GM19455 (cell line): Measurements from ENCODE around the gene ZCCHC4.

Experiments
- ATAC-seq: cut with Tn5 transposase; IDR thresholded peaks from one replicate; pipeline ENCODE4 v1.9.1; 2021; ENCODE audit not compliant: unreplicated experiment

ZCCHC4 gene, protein sequence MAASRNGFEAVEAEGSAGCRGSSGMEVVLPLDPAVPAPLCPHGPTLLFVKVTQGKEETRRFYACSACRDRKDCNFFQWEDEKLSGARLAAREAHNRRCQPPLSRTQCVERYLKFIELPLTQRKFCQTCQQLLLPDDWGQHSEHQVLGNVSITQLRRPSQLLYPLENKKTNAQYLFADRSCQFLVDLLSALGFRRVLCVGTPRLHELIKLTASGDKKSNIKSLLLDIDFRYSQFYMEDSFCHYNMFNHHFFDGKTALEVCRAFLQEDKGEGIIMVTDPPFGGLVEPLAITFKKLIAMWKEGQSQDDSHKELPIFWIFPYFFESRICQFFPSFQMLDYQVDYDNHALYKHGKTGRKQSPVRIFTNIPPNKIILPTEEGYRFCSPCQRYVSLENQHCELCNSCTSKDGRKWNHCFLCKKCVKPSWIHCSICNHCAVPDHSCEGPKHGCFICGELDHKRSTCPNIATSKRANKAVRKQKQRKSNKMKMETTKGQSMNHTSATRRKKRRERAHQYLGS

DNA sequence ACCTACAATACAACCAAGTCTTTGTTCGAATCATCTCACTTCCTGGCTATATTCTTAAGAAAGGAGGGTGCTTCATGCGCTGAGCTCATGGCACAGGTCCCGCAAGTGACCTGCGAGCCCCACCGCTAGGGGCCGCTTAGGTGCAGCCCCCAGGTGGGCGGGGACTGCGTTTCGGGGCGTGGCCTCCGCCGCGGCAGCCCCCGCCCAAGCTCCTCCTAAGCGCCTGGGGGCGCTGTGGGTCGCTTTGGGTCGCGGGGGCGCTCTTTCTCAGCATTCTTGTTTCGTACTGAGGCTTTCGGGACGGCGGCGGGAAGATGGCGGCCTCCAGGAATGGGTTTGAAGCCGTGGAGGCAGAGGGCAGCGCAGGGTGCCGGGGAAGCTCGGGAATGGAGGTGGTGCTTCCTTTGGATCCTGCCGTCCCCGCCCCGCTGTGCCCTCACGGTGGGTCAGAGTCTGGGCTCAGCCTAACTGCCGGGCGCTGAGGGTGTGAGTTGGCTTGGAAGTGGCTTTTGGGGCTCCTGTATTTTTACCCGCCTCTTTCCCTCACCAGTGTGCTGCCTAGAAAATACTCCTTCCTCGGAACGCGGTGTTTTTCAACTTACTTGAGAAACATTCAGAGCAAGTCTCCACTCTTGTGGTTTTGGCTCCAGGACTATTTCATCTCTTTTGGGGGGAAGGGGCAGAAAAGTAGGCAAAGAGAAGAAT is at the start of gene ZCCHC4:
ZCCHC4 (plus strand) TSS at position 279 of the 705 bp plus-strand sequence; CDS start at position 315, 36 bp downstream.
- ATAC-seq, result peak; percentile 87

DNA sequence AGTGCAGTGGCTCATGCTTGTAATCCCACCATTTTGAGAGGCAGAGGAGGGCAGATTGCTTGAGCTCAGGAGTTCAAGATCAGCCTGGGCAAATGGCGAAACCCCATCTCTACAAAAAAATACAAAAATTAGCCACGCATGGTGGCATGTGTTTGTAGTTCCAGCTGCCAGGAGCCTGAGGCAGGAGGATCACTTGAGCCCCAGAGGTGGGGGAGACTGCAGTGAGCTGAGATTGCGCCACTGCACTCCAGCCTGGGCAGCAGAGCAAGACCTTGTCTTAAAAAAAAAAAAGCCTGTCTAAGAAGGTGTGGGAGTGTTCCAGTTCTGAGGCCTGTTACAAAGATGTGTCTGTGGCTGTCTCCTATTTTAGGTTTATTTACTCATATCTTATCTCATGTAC is 40.7 kb upstream of the ZCCHC4 start:
- no peak for ATAC-seq

DNA sequence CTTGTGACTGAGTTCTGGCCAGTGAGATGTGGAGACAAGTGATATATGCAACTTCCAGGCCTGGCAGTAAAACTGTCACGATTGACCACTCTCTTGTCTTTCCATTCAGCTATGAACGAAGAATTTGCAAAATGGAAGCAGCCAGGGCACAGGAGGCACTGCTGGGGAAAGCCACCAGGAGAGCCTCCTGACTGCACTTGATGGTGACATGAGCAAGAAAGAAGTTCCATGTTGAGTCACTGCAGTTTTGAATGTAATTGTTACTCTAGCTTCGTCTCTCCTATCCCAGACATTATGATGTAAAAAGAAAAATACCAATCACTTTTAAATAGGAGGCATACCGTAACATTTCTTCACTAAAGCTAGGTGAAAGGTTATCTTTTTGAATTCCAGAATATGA is 32.4 kb upstream of the ZCCHC4 start:
- ATAC-seq, result no peak

DNA sequence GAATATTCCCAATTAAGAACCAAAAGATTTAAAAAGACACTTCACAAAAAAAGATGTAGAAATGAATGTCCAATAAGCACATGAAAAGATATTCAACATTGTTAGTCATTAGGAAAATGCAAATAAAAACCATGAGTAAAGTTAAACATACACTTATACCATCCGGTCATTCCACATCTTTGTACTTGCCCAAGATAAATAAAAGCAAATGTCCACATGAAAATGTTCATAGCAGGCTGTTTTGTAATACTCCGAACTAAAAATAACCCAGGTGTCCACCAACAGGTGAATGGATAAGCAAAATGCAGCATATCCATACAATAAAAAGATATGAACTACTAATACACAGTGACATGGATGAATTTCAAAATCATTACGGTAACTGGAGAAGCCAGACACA is 28.6 kb upstream of the ZCCHC4 start:
- no peak for ATAC-seq

DNA sequence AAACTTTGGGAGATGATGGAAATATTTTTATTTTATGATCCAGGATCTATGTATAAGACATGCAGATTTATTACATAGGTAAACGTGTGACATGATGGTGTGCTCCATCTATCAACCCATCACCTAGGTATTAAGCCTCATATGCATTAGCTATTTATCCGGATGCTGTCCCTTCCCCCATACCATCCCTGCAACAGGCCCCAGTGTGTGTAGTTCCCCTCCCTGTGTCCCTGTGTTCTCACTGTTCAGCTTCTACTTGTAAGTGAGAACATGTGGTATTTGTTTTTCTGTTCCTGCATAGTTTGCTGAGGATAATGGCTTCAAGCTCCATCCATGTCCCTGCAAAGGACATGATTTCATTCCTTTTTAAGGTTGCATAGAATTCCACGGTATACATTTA is 28.1 kb upstream of the ZCCHC4 start:
- ATAC-seq, result no peak

DNA sequence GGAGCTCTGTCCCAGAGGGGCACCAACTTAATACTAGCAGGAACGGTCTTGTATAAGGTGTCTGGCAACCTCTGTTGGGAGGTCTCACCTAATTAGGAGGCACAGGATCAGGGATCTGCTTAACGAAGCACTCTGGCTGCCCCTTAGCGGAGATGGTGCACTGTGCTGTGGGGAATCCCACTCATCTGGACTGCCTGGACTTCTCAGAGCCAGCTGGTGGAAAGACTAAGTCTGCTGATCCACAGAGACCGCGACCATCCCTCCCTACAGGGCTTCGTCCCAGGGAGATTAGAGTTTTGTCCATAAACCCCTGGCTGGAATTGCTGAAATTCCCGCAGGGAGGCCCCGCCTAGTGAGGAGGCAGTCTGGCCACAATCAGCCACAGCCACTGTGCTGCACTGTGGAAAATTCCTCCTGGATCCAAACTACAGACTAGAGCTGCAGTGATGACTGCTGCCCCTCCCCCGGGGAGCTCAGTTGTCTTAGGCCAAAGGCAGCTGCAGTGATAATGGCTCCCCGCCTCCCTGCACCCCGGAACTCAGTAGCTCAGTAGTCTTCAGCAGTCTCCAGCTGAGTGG is 22.0 kb upstream of the ZCCHC4 start:
- no peak for ATAC-seq

DNA sequence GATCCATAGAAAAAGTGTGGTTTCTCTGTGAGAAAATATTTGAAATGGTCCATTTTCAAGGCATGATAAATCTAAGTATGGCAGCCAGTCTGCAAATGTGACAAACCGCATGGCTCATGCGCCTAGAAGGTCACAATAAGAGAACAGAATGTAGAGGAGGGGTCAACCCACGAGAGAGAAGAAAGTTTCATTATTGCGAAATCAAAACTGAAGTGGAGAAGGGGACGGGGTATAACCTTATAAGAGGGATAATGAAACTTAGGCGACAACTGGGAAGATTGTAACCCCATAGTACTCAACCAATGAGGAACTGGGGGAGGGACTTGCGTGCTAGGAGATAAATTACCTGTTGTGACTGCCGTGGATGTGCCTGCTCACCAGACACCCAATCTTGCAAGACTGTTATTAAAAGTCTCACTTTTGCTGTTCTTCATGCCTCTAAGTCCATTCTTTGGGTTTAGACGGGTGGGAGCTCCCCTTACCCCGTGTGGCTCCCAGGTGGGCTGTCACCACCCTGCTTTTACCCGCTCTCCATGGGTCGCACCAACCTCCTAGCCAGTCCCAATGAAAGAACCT is 21.3 kb upstream of the ZCCHC4 start:
- ATAC-seq, result no peak

DNA sequence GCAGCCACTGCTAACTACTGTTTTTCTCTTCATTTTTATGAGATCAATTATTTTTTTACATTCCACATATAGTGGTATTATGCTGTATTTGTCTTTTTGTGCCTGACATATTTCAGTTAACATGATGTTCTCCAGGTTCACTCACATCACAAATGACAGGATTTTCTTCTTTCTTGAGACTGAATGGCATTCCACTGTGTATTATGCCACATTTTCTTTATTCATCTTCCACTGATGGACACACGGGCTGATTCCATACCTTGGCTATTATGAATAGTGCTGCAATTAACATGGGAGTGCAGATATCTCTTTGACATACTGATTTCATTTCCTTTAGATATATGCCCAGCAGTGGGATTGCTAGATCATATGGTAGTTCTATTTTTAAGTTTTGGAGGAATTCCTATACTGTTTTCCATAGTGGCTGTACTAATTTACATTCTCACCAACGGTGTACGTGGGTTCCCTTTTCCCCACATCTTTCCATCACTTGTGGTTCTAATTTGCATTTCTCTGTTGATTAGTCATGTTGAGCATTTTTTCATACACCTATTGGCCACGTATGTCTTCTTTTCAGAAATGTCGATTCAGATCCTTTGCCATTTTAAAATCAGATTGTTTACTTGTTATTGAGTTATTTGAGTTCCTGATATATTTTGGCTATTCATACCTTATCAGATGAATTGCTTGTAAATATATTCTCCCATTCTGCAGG is 14.9 kb upstream of the ZCCHC4 start:
- ATAC-seq, result no peak

DNA sequence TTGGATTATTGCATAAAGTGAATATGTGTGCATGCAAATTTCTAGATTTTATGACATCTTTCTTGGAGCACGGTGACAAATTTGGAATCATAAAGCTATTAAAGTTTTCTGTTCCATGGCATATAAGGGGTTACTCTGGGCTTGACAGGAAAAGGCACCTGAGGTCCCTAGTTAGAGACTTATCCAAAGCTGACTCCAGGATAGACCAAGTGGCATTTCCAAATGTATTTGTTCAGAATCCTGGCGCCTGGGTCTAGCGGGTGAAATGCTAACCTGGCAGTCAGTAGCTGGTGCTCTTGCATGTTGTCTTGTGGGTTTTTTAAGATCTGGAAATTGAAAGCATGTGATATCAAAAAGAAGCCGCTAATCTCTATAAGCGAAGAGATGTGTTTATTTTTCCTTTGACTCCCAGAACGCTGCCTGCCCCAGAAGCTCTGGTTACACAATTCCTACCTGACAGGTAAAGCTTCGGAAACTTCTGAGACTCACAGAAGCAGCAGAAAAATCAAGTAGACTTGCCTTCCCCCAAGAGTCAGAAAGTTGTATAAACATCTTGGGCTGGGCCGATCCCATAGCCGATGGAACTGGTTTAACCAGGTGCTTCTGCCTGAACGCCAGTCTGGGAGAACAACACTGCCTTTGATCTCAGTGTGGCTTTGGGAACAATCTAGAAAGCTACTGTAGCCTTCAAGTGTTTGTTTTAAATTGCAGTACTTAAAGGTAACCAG is 12.9 kb upstream of the ZCCHC4 start:
- ATAC-seq, result no peak

DNA sequence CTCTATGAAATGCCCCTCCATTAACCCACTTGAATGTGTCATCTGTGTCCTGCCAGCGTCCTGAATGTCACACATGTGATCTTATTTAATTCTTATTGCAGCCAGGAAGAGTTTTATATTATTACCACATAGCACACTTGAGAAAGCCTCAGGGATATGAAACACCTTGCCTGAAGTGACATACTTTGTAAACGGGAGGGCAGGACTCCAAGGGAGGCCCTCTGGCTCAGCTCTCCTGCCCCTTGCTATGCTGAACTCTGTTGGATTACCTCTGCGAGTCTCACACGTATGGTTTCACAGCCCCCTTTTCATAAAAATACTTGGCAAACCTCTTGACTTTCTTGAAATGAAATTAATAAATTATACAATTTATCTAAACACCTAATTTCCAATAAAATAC is 11.1 kb upstream of the ZCCHC4 start:
- ATAC-seq, result no peak

DNA sequence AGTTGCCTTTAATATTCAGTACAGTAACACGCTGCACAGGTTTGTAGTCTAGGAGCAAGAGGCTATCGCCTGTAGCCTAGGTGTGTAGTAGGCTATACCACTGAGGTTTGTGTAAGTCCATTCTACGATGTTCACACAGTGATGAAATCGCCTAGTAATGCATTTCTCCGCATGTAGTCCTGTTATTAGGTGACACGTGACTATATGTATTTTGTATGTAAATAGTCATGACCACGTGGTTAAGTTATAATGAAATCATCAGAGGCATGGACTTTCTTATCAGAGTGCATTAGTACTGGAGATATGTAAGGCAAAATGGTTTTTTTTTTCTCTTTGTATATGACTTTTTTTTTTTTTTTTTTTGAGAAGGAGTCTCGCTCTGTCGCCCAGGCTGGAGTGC is 9.9 kb upstream of the ZCCHC4 start:
- no peak for ATAC-seq

DNA sequence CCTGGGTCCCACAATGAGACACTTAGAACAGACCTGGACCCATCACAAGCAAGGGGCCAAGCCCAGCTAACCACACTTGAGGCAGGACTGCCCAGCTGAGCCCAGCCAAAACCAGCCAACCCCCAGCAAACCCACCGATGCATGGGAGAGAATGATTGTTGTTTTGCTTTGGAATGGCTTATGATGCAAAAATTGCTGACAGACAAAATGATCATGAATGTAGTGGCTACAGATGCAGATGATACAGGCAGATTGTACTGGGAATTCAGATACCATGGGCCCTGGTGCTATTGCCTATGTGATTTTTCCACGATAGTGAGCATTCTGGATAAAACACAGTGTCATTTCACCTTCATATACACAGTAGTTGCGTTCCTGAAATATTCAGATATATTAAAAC is 9.0 kb upstream of the ZCCHC4 start:
- ATAC-seq, result no peak

DNA sequence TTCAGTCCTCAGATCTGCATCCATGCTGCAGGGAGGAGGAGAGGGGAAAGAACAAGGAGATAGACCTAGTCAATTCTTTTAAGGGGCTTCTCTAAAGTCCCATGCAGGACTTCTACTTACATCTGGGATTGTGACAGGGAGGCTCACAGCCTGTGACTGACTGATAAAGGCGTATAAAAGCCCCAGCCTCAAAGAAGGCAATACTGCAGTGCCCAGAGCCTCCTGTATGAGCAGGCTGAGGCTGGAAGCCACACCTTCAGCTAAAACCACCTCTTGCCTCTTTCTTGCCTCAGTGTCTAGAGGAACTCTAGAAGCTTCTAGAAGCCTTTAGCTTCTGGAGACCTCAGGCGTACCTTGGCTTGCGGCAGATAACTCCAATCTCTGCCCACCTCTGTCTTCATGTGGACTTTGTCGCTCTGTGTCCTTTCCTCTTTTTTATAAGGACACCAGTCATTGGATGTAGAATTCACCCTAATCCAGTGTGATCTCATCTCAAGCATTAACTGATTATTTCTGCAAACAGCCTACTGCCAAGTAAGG is 6.0 kb upstream of the ZCCHC4 start:
- ATAC-seq, result no peak

DNA sequence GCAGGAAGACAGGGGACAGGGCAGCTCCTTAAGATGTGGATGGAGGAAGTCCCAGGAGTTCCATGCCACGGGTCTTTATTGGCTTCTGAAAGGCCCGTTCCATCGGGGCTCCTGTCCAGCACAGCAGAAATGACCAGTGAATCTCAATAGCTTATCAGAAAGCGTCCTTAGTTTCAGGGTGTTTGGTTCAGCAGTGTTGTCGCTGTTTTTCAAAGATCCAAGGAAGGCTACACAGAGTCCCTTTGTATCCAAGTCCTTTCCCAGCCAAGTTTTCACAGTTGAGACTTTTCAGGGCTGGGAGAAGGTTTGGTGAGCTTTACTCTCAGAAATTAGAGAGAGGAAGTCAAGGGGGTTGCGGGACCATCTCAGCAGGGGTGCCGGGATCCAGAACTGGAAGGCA is 5.0 kb upstream of the ZCCHC4 start:
- ATAC-seq, result no peak

DNA sequence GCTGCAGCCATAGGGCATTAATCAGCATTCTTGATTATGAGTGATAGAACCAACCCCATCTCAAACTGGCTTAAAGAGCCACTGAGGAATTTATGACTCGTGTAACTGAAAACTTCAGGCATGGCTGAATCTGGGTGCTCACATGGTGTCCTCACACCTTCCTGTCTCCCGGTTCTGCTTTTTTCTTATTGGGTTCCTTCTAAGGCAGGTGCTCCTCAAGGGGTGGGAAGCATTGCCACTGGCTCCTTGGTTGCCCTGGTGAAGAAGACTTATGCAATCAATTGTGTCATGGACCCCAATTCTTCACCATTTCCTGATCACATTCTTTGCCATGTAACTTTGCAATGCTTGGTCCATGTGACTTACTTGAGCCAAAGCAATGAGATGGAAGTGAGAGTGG is 4.3 kb upstream of the ZCCHC4 start:
- no peak for ATAC-seq

DNA sequence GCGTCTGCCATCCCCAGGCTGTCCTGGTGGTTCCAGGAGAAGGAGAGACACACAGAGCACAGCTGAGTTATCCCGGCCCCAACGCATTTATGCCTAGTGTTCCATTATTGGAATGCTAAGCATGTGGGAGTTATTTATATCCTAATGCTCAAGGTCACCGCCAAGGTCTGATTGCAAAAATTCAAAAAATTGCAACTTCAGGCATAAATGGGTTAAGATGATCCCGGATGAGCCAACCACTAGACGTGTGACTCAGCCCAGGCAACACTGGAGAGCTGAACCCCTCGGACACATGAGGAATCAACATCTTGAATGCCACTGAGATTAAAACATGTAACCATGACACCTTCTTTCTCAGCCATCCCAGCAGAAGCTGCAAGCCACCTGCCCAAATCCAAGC is 3.8 kb upstream of the ZCCHC4 start:
- ATAC-seq, result no peak

DNA sequence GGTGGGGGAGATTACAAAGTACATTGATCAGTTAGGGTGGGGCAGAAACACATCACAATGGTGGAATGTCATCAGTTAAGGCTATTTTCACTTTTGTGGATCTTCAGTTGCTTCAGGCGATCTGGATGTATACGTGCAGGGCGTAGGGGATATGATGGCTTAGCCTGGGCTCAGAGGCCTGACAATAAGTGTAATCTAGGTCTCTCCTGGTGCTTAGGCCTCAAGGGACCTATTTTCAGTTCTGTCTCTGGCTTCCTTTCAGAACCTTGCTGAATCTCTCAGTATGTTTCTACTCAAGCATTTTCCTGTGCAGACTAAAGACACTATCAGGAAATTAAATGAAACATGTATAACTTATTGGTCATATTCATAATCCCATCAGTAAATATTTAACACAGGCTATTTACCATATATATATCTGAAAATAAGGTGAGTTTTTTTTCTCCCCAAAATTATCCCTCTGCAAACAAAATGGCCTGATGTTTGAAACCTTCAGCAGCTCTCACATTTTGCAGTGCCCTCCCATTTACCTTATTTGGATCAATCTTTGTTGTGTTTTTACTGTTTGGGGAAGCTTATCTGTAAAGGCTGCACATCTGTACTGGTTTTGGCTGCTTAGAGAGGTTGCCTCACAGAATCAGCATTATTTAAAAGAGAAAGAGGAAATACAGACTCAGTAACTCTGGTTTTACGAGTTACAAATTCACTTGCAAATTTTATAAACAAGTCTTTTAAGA is 2.3 kb upstream of the ZCCHC4 start:
- peak; percentile 38 for ATAC-seq

DNA sequence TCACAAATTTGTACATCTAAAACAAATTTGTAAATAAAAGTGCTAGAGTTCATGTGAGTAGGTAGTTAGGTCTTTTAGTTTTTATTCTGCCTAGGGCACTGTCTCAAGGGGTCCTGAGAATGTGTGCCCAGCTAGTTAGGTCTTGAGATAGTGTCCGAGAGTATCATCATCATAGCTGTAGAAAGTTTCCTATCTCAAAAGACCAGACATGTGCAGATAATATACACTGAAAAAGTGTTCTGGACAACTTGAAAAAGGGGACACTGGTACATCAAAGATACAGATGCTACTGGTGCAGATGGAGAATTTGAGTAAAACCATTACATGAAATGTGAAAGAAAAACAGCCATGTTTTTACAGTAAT is 1.8 kb upstream of the ZCCHC4 start:
- no peak for ATAC-seq

DNA sequence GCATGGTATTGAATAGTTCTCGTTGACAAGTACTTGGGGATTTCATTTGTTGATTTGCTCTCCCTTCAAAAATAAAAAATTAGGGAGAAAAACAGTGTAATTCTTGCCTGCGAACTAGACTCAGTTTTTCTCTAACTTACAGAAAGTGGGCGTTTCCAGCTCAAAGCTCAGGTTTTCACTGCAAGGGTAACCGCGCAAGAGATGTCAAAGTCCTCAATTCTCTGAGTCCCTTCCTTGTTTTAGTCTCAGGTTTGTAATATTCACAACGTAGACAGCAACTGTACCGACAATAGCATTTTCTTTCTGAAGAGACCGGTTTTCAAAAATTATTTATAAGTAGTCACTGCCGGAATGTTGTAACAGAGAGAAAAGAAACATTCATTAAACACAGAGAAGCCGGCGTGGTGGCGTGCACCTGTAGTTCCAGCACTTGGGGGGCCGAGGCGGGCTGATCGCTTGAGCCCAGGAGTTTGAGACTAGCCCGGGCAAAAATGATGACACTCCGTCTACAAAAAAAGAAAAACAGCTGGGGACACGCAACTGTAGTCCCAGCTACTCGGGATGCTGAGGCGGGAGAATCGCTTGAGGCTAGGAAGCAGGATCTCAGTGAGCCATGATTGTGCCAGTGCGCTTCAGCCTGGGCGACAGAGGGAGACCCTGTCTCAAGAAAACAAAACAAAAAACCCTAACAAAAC is 774 bp downstream of the ZCCHC4 start:
- ATAC-seq, result no peak
